HEK293 (cell line): ENCODE data around the gene SMYD2.

Experiments used
- CTCF ChIA-PET: fragments of 350-600 bp; formaldehyde crosslinking; extraction: SDS; loops from one replicate; lab custom pipeline; 2021; ENCODE audit warnings: antibody characterized with exemption; lab: Yijun Ruan, JAX
- POLR2A ChIA-PET: fragments of 300-600 bp; formaldehyde crosslinking; extraction: SDS; loops from one replicate; lab custom pipeline; 2020; ENCODE audit warnings: antibody characterized with exemption, inconsistent platforms; lab: Yijun Ruan, JAX
- H3K27ac ChIP-seq: fragments of 200-500 bp; sonication (Bioruptor generic); 2 replicates; pipeline ENCODE4 v1.5.1; 2014; ENCODE audit warnings: low read depth, low read length, control low read depth, inconsistent platforms; ENCODE audit errors: extremely low read depth
- H3K36me3 ChIP-seq, 2 experiments: fragments of 200-500 bp in 1 of 2; sonication (Bioruptor generic) in 1 of 2; 1 replicate in 1 of 2; 2 replicates in 1 of 2; pipeline ENCODE4 v1.5.1; 2014 to 2017; ENCODE audit warnings: inconsistent platforms in 2 of 2, low read length in 2 of 2; ENCODE audit not compliant: control insufficient read depth in 2 of 2, insufficient read depth in 1 of 2
- H3K4me1 ChIP-seq: fragments of 200-500 bp; sonication (Bioruptor generic); 2 replicates; pipeline ENCODE4 v1.5.1; 2014; ENCODE audit warnings: mild to moderate bottlenecking, low read length, inconsistent platforms; ENCODE audit not compliant: control insufficient read depth, insufficient read depth
- H3K4me3 ChIP-seq: 2 replicates; pipeline ENCODE4 v1.5.1; 2011; ENCODE audit warnings: low read depth, mild to moderate bottlenecking, control low read depth, low read length, moderate library complexity
- H3K9me3 ChIP-seq: fragments of 200-500 bp; sonication (Bioruptor generic); 2 replicates; pipeline ENCODE4 v1.5.1; 2014; ENCODE audit warnings: low read depth, low read length, inconsistent platforms; ENCODE audit not compliant: control insufficient read depth, insufficient read depth
- CTCF ChIP-seq: fragments of 450-650 bp; formaldehyde crosslinking; IDR thresholded peaks from 2 replicates; pipeline ENCODE4 v1.5.1; 2016; ENCODE audit warnings: missing biosample characterization, missing genetic modification characterization
- ELK4 ChIP-seq: IDR thresholded peaks from 2 replicates; pipeline ENCODE4 v1.6.1; 2011; ENCODE audit warnings: mild to moderate bottlenecking, low read depth, low read length, borderline replicate concordance
- KLF9 ChIP-seq: fragments of 450-650 bp; formaldehyde crosslinking; IDR thresholded peaks from 2 replicates; pipeline ENCODE4 v1.5.1; 2016; ENCODE audit warnings: missing biosample characterization, missing genetic modification characterization, low read depth
- PRDM10 ChIP-seq: fragments of 450-650 bp; formaldehyde crosslinking; IDR thresholded peaks from 2 replicates; pipeline ENCODE4 v1.5.1; 2016; ENCODE audit warnings: missing biosample characterization, missing genetic modification characterization
- PRDM6 ChIP-seq: fragments of 450-650 bp; formaldehyde crosslinking; IDR thresholded peaks from 2 replicates; pipeline ENCODE4 v1.5.1; 2017; ENCODE audit warnings: missing biosample characterization, missing genetic modification characterization
- RBAK ChIP-seq: fragments of 450-650 bp; formaldehyde crosslinking; IDR thresholded peaks from 2 replicates; pipeline ENCODE4 v1.5.1; 2016; ENCODE audit warnings: missing biosample characterization, missing genetic modification characterization
- ZNF335 ChIP-seq: fragments of 450-650 bp; formaldehyde crosslinking; conservative IDR thresholded peaks from 2 replicates; pipeline ENCODE4 v1.5.1; 2016; ENCODE audit warnings: missing biosample characterization, missing genetic modification characterization
- ZNF521 ChIP-seq: fragments of 450-650 bp; formaldehyde crosslinking; IDR thresholded peaks from 2 replicates; pipeline ENCODE4 v1.5.1; 2017; ENCODE audit warnings: missing biosample characterization, mild to moderate bottlenecking, missing genetic modification characterization
- ZNF561 ChIP-seq: fragments of 450-650 bp; IDR thresholded peaks from 2 replicates; pipeline ENCODE4 v1.5.1; 2018; ENCODE audit warnings: missing biosample characterization, missing genetic modification characterization, borderline replicate concordance
- ZNF585B ChIP-seq: fragments of 450-650 bp; formaldehyde crosslinking; IDR thresholded peaks from 2 replicates; pipeline ENCODE4 v1.5.1; 2016; ENCODE audit warnings: missing biosample characterization, missing genetic modification characterization
- ZNF621 ChIP-seq: fragments of 450-650 bp; formaldehyde crosslinking; IDR thresholded peaks from 2 replicates; pipeline ENCODE4 v1.5.1; 2017; ENCODE audit warnings: missing biosample characterization, missing genetic modification characterization
- ZNF654 ChIP-seq: fragments of 450-650 bp; formaldehyde crosslinking; IDR thresholded peaks from 2 replicates; pipeline ENCODE4 v1.5.1; 2016; ENCODE audit warnings: low read depth, missing biosample characterization, missing genetic modification characterization
- ZNF664 ChIP-seq: fragments of 450-650 bp; formaldehyde crosslinking; IDR thresholded peaks from 2 replicates; pipeline ENCODE4 v1.5.1; 2016; ENCODE audit warnings: missing biosample characterization, missing genetic modification characterization
- ZNF701 ChIP-seq: fragments of 450-650 bp; formaldehyde crosslinking; IDR thresholded peaks from 2 replicates; pipeline ENCODE4 v1.5.1; 2016; ENCODE audit warnings: missing biosample characterization, missing genetic modification characterization

SMYD2 gene

GRCh38 chr1:214264196-214264595, 16.8 kb upstream of the SMYD2 start (continued):
- no peak for TF ChIP-seq ELK4

- TF ChIP-seq ZNF621 (tag by site-specific recombination) = no peak
- TF ChIP-seq ZNF561 = no peak
- no peak for TF ChIP-seq KLF9 (tag by site-specific recombination)
- no peak for TF ChIP-seq ZNF521 (tag by site-specific recombination)
- TF ChIP-seq ZNF585B (tag by site-specific recombination) = no peak
- TF ChIP-seq, all 188 proteins: peak for 0
- Histone ChIP-seq H3K9me3 (no peaks in the 10 kb centered on the region), H3K36me3 (no peaks in the 10 kb centered on the region), H3K4me3 (no peak overlapping the region), H3K27ac (no peak overlapping the region), H3K4me1 (no peaks in the 10 kb centered on the region)
- ChIA-PET POLR2A (no interaction called here), CTCF (interaction anchor here (13.6 kb wide), 1 partner anchor 64 kb away, joined by 428 read pairs; no protein-coding TSS in a partner anchor)
Observed at GRCh38 chr1:214264976-214265375, 16.0 kb upstream of the SMYD2 start.

GRCh38 chr1:214270097-214270650, 10.8 kb upstream of the SMYD2 start:
- Histone ChIP-seq H3K4me3 (no peak overlapping the region), H3K4me1 (peaks cover 5% of the 10 kb centered on the region; the same call in 1 of the 2 replicates), H3K27ac (no peak overlapping the region), H3K36me3 (no peaks in the 10 kb centered on the region), H3K9me3 (no peaks in the 10 kb centered on the region)
- POLR2A ChIA-PET = no interaction called here
- no peak for TF ChIP-seq ZNF701 (tag by site-specific recombination)
- peak; percentile 96 for TF ChIP-seq ZNF664
- CTCF ChIA-PET = interaction anchor here (0.7 to 4.5 kb wide), 5 partner anchors 9 to 63 kb away, joined by 4 to 49 read pairs (median 23); no protein-coding TSS in a partner anchor

- TF ChIP-seq RBAK (tag by site-specific recombination) (no peak), PRDM10 (no peak), PRDM6 (tag by site-specific recombination) (peak; percentile 22; the same call in 1 of the 2 replicates), ZNF335 (0 out of 2 replicates have a peak, but pooled peaks have one; percentile 1), ZNF654 (peak; percentile 49), CTCF (tag by site-specific recombination) (peak; percentile 53)
- H3K4me3 ChIP-seq = no peak overlapping the region
- CTCF ChIA-PET = interaction anchor here (0.7 to 4.5 kb wide), 9 partner anchors 10 to 62 kb away, joined by 3 to 49 read pairs (median 4); no protein-coding TSS in a partner anchor
- POLR2A ChIA-PET = interaction anchor here (0.6 kb wide), 1 partner anchor 33 kb away, joined by 4 read pairs; no protein-coding TSS in a partner anchor
- peaks cover 5% of the 10 kb centered on the region; the same call in 1 of the 2 replicates for H3K4me1 ChIP-seq
- H3K36me3 ChIP-seq = no peaks in the 10 kb centered on the region
- H3K27ac ChIP-seq = no peak overlapping the region
- no peaks in the 10 kb centered on the region for H3K9me3 ChIP-seq
Observed at GRCh38 chr1:214271174-214271858, 9.6 kb upstream of the SMYD2 start.
